Adrenal gland (tissue), 12 donors: ENCODE data around the gene KCTD1. TPM values are rescaled to one million over a fixed set of nuclear protein-coding genes. Genes with fewer than 3 reads are reported as not detected.

Source experiments
- DNase-seq, 7 donors: peaks; one replicate each; pipeline ENCODE4 v3.0.0-alpha.2; 2019 to 2020
- H3K27ac ChIP-seq, 5 donors: fragments of 200-600 bp; sonication (generic) in 4 of 5; 1 replicate in 3 of 5; 2 replicates in 2 of 5; pipeline versions ENCODE4 v1.5.1 to v1.8.0; 2016 to 2020; ENCODE audit warnings: mild to moderate bottlenecking in 1 of 5
- H3K27me3 ChIP-seq: fragments of 200-600 bp; 2 replicates; pipeline ENCODE4 v1.8.0; 2021
- H3K36me3 ChIP-seq, 2 donors: fragments of 200-600 bp; replicated peaks in 1 of 2; 1 replicate in 1 of 2; 2 replicates in 1 of 2; pipeline versions ENCODE4 v1.5.1 to v1.8.0; 2018 to 2022
- H3K4me1 ChIP-seq, 2 donors: fragments of 200-600 bp; replicated peaks in 1 of 2; 1 replicate in 1 of 2; 2 replicates in 1 of 2; pipeline versions ENCODE4 v1.5.1 to v1.8.0; 2018 to 2021
- H3K4me3 ChIP-seq, 4 donors: fragments of 200-600 bp; sonication (generic) in 3 of 4; one replicate each; pipeline ENCODE4 v1.5.1; 2016 to 2018
- H3K9me3 ChIP-seq, 3 donors: fragments of 200-600 bp; sonication (generic) in 1 of 3; replicated peaks in 1 of 3; 1 replicate in 2 of 3; 2 replicates in 1 of 3; pipeline versions ENCODE4 v1.5.1 to v1.8.0; 2016 to 2021
- CTCF ChIP-seq, 6 experiments: fragments of 450-650 bp in 4 of 6; fragments of 200-600 bp in 2 of 6; sonication (generic) in 1 of 6; IDR thresholded peaks; 1 replicate in 5 of 6; 2 replicates in 1 of 6; pipeline versions ENCODE4 v1.5.1 to v1.8.0; 2016 to 2021; ENCODE audit warnings: antibody characterized with exemption in 6 of 6, mild to moderate bottlenecking in 2 of 6, moderate library complexity in 1 of 6
- POLR2A ChIP-seq, 2 donors: fragments of 450-650 bp; IDR thresholded peaks; one replicate each; pipeline ENCODE4 v1.6.1; 2017; ENCODE audit warnings: antibody characterized with exemption in 2 of 2, mild to moderate bottlenecking in 2 of 2, moderate library complexity in 1 of 2
- WGBS, 4 donors: extraction: QIAGEN DNeasy Blood & Tissue Kit in 2 of 4; methylation state at CpG; one replicate each; pipeline versions ENCODE4 v1.1.5 to v1.1.7; 2013 to 2017; 5-methylcytosine and 5-hydroxymethylcytosine counted together
- intact Hi-C, 2 donors: fragments of 100-400 bp; cut with DNase I; formaldehyde crosslinking; loops; one replicate each; pipeline versions ENCODE4 v1.14.1 to v1.15.0; 2022 to 2023
- polyA plus RNA-seq, 3 donors: library from polyadenylated mRNA; stranded (reverse); fragments of 200-250 nt in 2 of 3; fragments of 350-450 nt in 1 of 3; fragmentation: Illumina TruSeq in 1 of 3; extraction: RNeasy Lipid Tissue Mini Kit (QIAGEN cat#74804) in 1 of 3; gene quantifications; one replicate each; pipeline ENCODE4 v1.2.3, GENCODE V29; 2013 to 2014
- total RNA-seq, 9 donors: library from RNA; depleted of rRNA in 4 of 9; stranded (reverse); fragments of >200 nt in 4 of 9; fragments of 120-200 nt in 1 of 9; fragmentation: NEBNext Ultra II Directional in 1 of 9; extraction: Animal tissue kit (Norgen Biotek cat#: 25700) in 1 of 9; gene quantifications; one replicate each; pipeline versions ENCODE4 v1.1.0 to v1.2.4, GENCODE V29; 2013 to 2023
- donor health status: healthy with polysubstance abuse.
- donor health status: Bipolar disorder and iron deficiency.
- donor health status: DM: yes; HTN: yes; CAD: no.
- donor health status: DM: no; HTN: no; CAD: no.
- donor health status: DM: no; HTN: no; CAD: no.
- donor health status: DM: yes; HTN: yes; CAD: no.

The KCTD1 gene
- total and polyA plus RNA-seq, 12 donors = 9.8 to 44.8 (median 30.8) TPM

DNA sequence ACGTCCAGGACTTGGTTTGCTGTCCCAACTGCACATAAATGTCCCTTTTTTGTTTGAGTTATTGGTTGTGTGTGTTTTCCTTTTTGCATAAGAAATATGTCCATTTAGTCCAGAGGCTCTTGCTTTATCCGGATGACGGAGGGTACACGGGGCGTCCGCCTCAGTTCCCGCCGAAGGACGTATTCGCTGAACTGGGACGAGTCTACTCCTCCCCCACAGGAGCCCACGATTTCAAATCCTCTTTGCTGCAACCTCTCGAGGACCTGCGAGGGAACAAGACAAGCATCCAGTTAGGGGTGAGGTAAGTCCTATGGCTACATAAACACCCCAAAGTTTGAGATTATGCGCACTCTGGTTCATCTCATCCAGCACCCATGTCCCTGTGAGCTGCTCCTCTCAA, 92.7 kb downstream of the KCTD1 start:
- WGBS, 4 donors = 93 to 100% (median 96%) methylated on average over 8 to 15 of the region's 15 CpGs
- intact Hi-C loops = no loop called here

DNA sequence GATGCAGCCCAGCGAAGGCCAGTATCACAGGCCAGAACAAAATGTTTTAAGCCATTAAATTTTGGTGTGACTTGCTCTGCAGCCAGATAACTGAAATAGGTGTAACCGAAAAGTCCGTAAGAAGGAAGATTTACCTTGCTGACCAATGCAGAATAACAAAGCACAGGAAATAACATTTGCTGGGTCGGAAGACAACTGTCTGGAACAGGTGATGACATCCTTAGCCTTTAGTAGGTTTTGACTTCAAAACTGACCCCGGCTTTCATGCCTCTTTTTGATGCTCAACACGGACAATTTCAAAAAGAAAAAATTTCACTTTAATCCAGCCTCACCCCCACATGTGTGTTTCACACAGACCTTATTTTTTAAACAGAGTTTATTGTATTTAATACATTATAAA, 93.7 kb downstream of the KCTD1 start:
- Histone ChIP-seq H3K27ac (no peak overlapping the region), H3K4me1 (no peaks in the 10 kb centered on the region), H3K9me3 (no peaks in the 10 kb centered on the region), H3K4me3 (no peak overlapping the region), H3K36me3 (peaks cover 0 to 11% of the 10 kb centered on the region in 2 donors), H3K27me3 (no peaks in the 10 kb centered on the region)
- 94 to 96% (median 94%) methylated on average over 6 of the region's 6 CpGs for WGBS, 4 donors
- TF ChIP-seq CTCF (IDR thresholded peaks at IDR 0.05) (no peak), POLR2A (IDR thresholded peaks at IDR 0.05) (no peak)
- DNase-seq = no peak
- intact Hi-C loops = no loop called here

More for the DNA sequence above, 92.7 kb downstream of the KCTD1 start:
- no peaks in the 10 kb centered on the region for H3K4me1 ChIP-seq
- no peaks in the 10 kb centered on the region for H3K27me3 ChIP-seq
- H3K36me3 ChIP-seq = peaks cover 0 to 12% of the 10 kb centered on the region in 2 donors
- DNase-seq = no peak
- H3K27ac ChIP-seq = no peak overlapping the region
- H3K4me3 ChIP-seq = no peak overlapping the region
- TF ChIP-seq CTCF (IDR thresholded peaks at IDR 0.05) (no peak), POLR2A (IDR thresholded peaks at IDR 0.05) (no peak)
- no peaks in the 10 kb centered on the region for H3K9me3 ChIP-seq

DNA sequence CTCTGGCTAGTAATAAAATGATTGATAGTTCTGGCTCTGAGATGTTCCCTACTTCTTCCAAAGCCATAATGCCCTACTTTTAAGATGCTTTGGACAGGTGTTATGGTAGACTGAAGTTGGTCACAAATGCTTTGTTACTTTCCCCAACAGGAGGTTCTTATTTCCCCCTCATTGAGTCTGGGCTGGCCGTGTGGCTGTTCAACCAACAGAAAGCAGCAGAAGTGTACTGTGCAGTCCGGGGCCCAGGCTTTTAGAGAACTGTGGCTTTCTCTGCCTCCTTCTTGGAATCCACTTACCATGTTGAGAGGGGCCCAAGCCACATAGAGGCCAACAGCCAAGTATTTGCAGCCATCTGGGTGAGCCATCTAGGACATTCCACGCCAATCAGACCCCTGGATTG, 94.2 kb downstream of the KCTD1 start:
- intact Hi-C loops = no loop called here
- WGBS, 4 donors = 90 to 96% (median 94%) methylated on average over 3 of the region's 3 CpGs

GRCh38 chr18:26453386-26453901, 94.9 kb downstream of the KCTD1 start:
- TF ChIP-seq POLR2A (IDR thresholded peaks at IDR 0.05) (no peak), CTCF (IDR thresholded peaks at IDR 0.05) (no peak)
- Histone ChIP-seq H3K27ac (no peak overlapping the region), H3K4me3 (no peak overlapping the region), H3K9me3 (no peaks in the 10 kb centered on the region), H3K36me3 (peaks cover 0 to 5% of the 10 kb centered on the region in 2 donors), H3K27me3 (no peaks in the 10 kb centered on the region), H3K4me1 (no peaks in the 10 kb centered on the region)
- no peak for DNase-seq
- intact Hi-C loops = no loop called here
- WGBS, 4 donors = 89 to 99% (median 91%) methylated on average over 4 of the region's 4 CpGs

More for the DNA sequence above, 94.2 kb downstream of the KCTD1 start:
- TF ChIP-seq POLR2A (IDR thresholded peaks at IDR 0.05) = no peak
- TF ChIP-seq CTCF (IDR thresholded peaks at IDR 0.05) = no peak
- Histone ChIP-seq H3K4me3 (no peak overlapping the region), H3K27me3 (no peaks in the 10 kb centered on the region), H3K27ac (no peak overlapping the region), H3K4me1 (no peaks in the 10 kb centered on the region), H3K36me3 (peaks cover 0 to 7% of the 10 kb centered on the region in 2 donors), H3K9me3 (no peaks in the 10 kb centered on the region)
- no peak for DNase-seq
